H1 (cell line): ENCODE measurements around the gene CASTOR1.

ENCODE experiments used
- CTCF ChIP-seq, 3 experiments: IDR thresholded peaks; 1 replicate in 2 of 3; 2 replicates in 1 of 3; pipeline versions ENCODE4 v1.5.1 to v1.6.1; 2011; ENCODE audit warnings: low read length in 3 of 3, mild to moderate bottlenecking in 3 of 3, inconsistent platforms in 2 of 3, low read depth in 1 of 3, moderate library complexity in 1 of 3; ENCODE audit not compliant: insufficient read depth in 1 of 3; ENCODE audit errors: control extremely low read depth in 1 of 3
- POU5F1 ChIP-seq: IDR thresholded peaks from 2 replicates; pipeline ENCODE4 v1.6.1; 2011; ENCODE audit warnings: low read depth, mild to moderate bottlenecking, low read length, moderate library complexity
- TAF1 ChIP-seq: IDR thresholded peaks from 2 replicates; pipeline ENCODE4 v1.6.1; 2011; ENCODE audit warnings: mild to moderate bottlenecking, low read depth, low read length

GRCh38 chr22:30325065-30325720, 35.9 kb upstream of the CASTOR1 start:
- no peak for TF ChIP-seq TAF1
- TF ChIP-seq CTCF (IDR thresholded peaks at IDR 0.05; ENCODE audit: control extremely low read depth in 1 of 3, insufficient read depth in 1 of 3, low read depth in 1 of 3, low read length in 3 of 3): no peak
- TF ChIP-seq POU5F1: no peak
